Activated CD4-positive, alpha-beta T cell treated with anti-CD3 and anti-CD28 coated beads, Interleukin-2, amount 10 ng/mL, durations not matched to agents 24 days and 14 days (primary cell): ENCODE data around the gene QPCTL. TPM values are rescaled to one million over a fixed set of nuclear protein-coding genes. Genes with fewer than 3 reads are reported as not detected.
"Not testable (repeated sequence)": the region's sequence is repeated elsewhere in the genome, so short reads cannot be mapped to it uniquely, and the experiment has no call there.

Experiments
- DNase-seq: peaks from one replicate; pipeline ENCODE4 v3.0.0; 2022
- H3K27ac Mint-ChIP-seq: one replicate; pipeline ENCODE4 v1.8.0; 2022; ENCODE audit warnings: mild to moderate bottlenecking, mixed read lengths
- H3K27me3 Mint-ChIP-seq: one replicate; pipeline ENCODE4 v1.8.0; 2022; ENCODE audit warnings: mixed read lengths
- H3K36me3 Mint-ChIP-seq: one replicate; pipeline ENCODE4 v1.8.0; 2022; ENCODE audit warnings: low read depth, mild to moderate bottlenecking, mixed read lengths
- H3K4me1 Mint-ChIP-seq: one replicate; pipeline ENCODE4 v1.8.0; 2021; ENCODE audit warnings: mixed read lengths
- H3K4me3 Mint-ChIP-seq: one replicate; pipeline ENCODE4 v1.8.0; 2022; ENCODE audit warnings: mild to moderate bottlenecking, moderate library complexity, mixed read lengths
- H3K9me3 Mint-ChIP-seq: one replicate; pipeline ENCODE4 v1.8.0; 2021; ENCODE audit warnings: mixed read lengths
- intact Hi-C: fragments of 100-400 bp; cut with micrococcal nuclease; formaldehyde crosslinking; loops from one replicate; pipeline ENCODE4 v1.15.1; 2023
- total RNA-seq: library from RNA; stranded (reverse); gene quantifications from 2 replicates; pipeline ENCODE4 v1.2.3, GENCODE V29; 2022

The QPCTL gene
- total RNA-seq, 1 donor from 2014 or later: 16.7 TPM

- no peaks in the 10 kb centered on the region for H3K9me3 Mint-ChIP-seq
- H3K4me1 Mint-ChIP-seq: no peaks in the 10 kb centered on the region
- H3K27me3 Mint-ChIP-seq: peaks cover 21% of the 10 kb centered on the region
- no peaks in the 10 kb centered on the region for H3K36me3 Mint-ChIP-seq
- DNase-seq: no peak
- H3K4me3 Mint-ChIP-seq: no peak overlapping the region
- no peak overlapping the region for H3K27ac Mint-ChIP-seq
- intact Hi-C loops: no loop called here
These were observed 54.4 kb downstream of the QPCTL start for GRCh38 chr19:45746866-45747265.

GRCh38 chr19:45747513-45747912, 55.0 kb downstream of the QPCTL start:
- no peaks in the 10 kb centered on the region for H3K9me3 Mint-ChIP-seq
- H3K36me3 Mint-ChIP-seq: no peaks in the 10 kb centered on the region
- intact Hi-C loops: no loop called here
- no peaks in the 10 kb centered on the region for H3K4me1 Mint-ChIP-seq
- no peak overlapping the region for H3K4me3 Mint-ChIP-seq
- DNase-seq: no peak
- peaks cover 18% of the 10 kb centered on the region for H3K27me3 Mint-ChIP-seq
- H3K27ac Mint-ChIP-seq: no peak overlapping the region

DNA sequence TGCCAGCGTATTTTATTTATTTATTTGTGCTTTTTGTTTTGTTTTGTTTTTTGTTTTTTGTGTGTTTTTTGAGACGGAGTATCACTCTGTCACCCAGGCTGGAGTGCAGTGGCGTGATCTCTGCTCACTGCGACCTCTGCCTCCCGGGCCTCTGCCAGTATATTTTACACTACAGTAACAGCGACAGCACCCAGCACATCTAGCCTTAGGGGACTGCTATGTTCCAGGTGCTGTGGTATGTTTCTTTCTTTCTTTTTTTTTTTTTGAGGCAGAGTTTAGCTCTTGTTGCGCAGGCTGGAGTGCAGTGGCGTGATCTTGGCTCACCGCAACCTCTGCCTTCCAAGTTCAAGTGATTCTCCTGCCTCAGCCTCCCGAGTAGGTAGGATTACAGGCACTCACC, 59.0 kb downstream of the QPCTL start:
- H3K4me3 Mint-ChIP-seq, H3K27me3 Mint-ChIP-seq, intact Hi-C loops, DNase-seq, H3K9me3 Mint-ChIP-seq, H3K36me3 Mint-ChIP-seq, H3K27ac Mint-ChIP-seq, H3K4me1 Mint-ChIP-seq: not testable (repeated sequence)

GRCh38 chr19:45752639-45753038, 60.2 kb downstream of the QPCTL start:
- DNase-seq: no peak
- Mint-ChIP-seq H3K36me3 (no peaks in the 10 kb centered on the region), H3K27ac (no peak overlapping the region), H3K4me3 (no peak overlapping the region), H3K9me3 (no peaks in the 10 kb centered on the region), H3K4me1 (no peaks in the 10 kb centered on the region), H3K27me3 (peaks cover under 1% of the 10 kb centered on the region)
- intact Hi-C loops: no loop called here

- H3K4me3 Mint-ChIP-seq: no peak overlapping the region
- H3K4me1 Mint-ChIP-seq: no peaks in the 10 kb centered on the region
- H3K36me3 Mint-ChIP-seq: no peaks in the 10 kb centered on the region
- H3K27me3 Mint-ChIP-seq: no peaks in the 10 kb centered on the region
- H3K27ac Mint-ChIP-seq: no peak overlapping the region
- intact Hi-C loops: no loop called here
- DNase-seq: no peak
- H3K9me3 Mint-ChIP-seq: no peaks in the 10 kb centered on the region
These were observed 61.1 kb downstream of the QPCTL start for GRCh38 chr19:45753548-45753947.

Other genes with a start within 250 kb of the QPCTL start
- 11.3 TPM in 2 replicates for gene FOSB, start 224.7 kb upstream of the QPCTL start, total RNA-seq
- 2.6 and 2.8 TPM in 2 replicates for gene RTN2, start 195.6 kb upstream of the QPCTL start, total RNA-seq
- gene PPM1N, start 194.2 kb upstream of the QPCTL start, total RNA-seq: 1.3 and 1.9 TPM in 2 replicates
- gene VASP, start 185.2 kb upstream of the QPCTL start, total RNA-seq: 215 and 219 TPM in 2 replicates
- gene OPA3, start 107.9 kb upstream of the QPCTL start, total RNA-seq: 14.0 and 15.3 TPM in 2 replicates
- gene GPR4, start 90.5 kb upstream of the QPCTL start, total RNA-seq: not detected in 2 replicates
- 157 and 180 TPM in 2 replicates for gene EML2, start 53.3 kb upstream of the QPCTL start, total RNA-seq
- gene GIPR, start 24.4 kb upstream of the QPCTL start, total RNA-seq: 4.2 and 5.8 TPM in 2 replicates
- 810 and 849 TPM in 2 replicates for gene SNRPD2, start 713 bp upstream of the QPCTL start, total RNA-seq
- gene FBXO46, start 38.2 kb downstream of the QPCTL start, total RNA-seq: 34.2 and 34.7 TPM in 2 replicates
- not detected in 2 replicates for gene MEIOSIN, start 40.8 kb downstream of the QPCTL start, total RNA-seq
- gene SIX5, start 76.6 kb downstream of the QPCTL start, total RNA-seq: 4.3 and 4.8 TPM in 2 replicates
- 16.9 and 19.7 TPM in 2 replicates for gene DMPK, start 89.8 kb downstream of the QPCTL start, total RNA-seq
- 49.6 and 50.7 TPM in 2 replicates for gene DMWD, start 100.2 kb downstream of the QPCTL start, total RNA-seq
- 0.35 and 0.38 TPM in 2 replicates for gene RSPH6A, start 122.6 kb downstream of the QPCTL start, total RNA-seq
- gene SYMPK, start 170.5 kb downstream of the QPCTL start, total RNA-seq: 124 and 131 TPM in 2 replicates
- 0.23 TPM in 1 of 2 replicates, not detected in the other for gene FOXA3, start 171.7 kb downstream of the QPCTL start, total RNA-seq
- gene IRF2BP1, start 193.5 kb downstream of the QPCTL start, total RNA-seq: 18.5 and 18.9 TPM in 2 replicates
- gene MYPOP, start 209.9 kb downstream of the QPCTL start, total RNA-seq: 5.5 and 5.9 TPM in 2 replicates
- gene NANOS2, start 222.1 kb downstream of the QPCTL start, total RNA-seq: not detected in 2 replicates